ENCODE results near the gene PLEKHM2. TPM values are rescaled to one million over a fixed set of nuclear protein-coding genes. Genes with fewer than 3 reads are reported as not detected.

Gene PLEKHM2
- total RNA-seq, 2 donors from 2014 or later = 32.7 to 37.2 TPM

DNA sequence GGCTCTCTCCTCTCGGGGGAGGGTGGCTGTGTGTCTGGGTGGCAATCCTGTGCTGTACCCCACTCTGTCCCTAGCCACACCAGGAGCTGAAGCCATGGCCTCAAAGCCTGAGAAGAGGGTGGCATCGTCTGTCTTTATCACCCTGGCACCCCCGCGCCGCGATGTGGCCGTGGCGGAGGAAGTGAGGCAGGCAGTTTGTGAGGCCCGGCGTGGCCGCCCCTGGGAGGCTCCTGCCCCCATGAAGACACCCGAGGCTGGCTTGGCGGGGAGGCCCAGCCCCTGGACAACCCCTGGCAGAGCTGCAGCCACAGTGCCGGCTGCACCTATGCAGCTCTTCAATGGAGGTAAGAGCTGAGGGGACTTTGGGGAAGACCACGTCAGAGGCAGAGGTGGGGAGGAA lies 80.8 kb downstream of the PLEKHM2 start:
- H3K27me3 ChIP-seq = no peaks in the 10 kb centered on the region
- peak overlapping the region; percentile 6 to 88 for H3K9ac ChIP-seq (ENCODE audit: low read depth in 2 of 2, low read length in 2 of 2)
- H3K36me3 ChIP-seq = no peaks in the 10 kb centered on the region
- H3K27ac ChIP-seq = peak overlapping the region; percentile 78
- TF ChIP-seq, protein P1, sequence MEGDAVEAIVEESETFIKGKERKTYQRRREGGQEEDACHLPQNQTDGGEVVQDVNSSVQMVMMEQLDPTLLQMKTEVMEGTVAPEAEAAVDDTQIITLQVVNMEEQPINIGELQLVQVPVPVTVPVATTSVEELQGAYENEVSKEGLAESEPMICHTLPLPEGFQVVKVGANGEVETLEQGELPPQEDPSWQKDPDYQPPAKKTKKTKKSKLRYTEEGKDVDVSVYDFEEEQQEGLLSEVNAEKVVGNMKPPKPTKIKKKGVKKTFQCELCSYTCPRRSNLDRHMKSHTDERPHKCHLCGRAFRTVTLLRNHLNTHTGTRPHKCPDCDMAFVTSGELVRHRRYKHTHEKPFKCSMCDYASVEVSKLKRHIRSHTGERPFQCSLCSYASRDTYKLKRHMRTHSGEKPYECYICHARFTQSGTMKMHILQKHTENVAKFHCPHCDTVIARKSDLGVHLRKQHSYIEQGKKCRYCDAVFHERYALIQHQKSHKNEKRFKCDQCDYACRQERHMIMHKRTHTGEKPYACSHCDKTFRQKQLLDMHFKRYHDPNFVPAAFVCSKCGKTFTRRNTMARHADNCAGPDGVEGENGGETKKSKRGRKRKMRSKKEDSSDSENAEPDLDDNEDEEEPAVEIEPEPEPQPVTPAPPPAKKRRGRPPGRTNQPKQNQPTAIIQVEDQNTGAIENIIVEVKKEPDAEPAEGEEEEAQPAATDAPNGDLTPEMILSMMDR (IDR thresholded peaks at IDR 0.05) = no peak
- no peaks in the 10 kb centered on the region for H3K9me3 ChIP-seq
- H3K4me3 ChIP-seq = no peak overlapping the region
- H3K4me1 ChIP-seq = peaks cover 15% of the 10 kb centered on the region
- intact Hi-C loops (cut with DNase I) = no loop called here
- no peak for DNase-seq

DNA sequence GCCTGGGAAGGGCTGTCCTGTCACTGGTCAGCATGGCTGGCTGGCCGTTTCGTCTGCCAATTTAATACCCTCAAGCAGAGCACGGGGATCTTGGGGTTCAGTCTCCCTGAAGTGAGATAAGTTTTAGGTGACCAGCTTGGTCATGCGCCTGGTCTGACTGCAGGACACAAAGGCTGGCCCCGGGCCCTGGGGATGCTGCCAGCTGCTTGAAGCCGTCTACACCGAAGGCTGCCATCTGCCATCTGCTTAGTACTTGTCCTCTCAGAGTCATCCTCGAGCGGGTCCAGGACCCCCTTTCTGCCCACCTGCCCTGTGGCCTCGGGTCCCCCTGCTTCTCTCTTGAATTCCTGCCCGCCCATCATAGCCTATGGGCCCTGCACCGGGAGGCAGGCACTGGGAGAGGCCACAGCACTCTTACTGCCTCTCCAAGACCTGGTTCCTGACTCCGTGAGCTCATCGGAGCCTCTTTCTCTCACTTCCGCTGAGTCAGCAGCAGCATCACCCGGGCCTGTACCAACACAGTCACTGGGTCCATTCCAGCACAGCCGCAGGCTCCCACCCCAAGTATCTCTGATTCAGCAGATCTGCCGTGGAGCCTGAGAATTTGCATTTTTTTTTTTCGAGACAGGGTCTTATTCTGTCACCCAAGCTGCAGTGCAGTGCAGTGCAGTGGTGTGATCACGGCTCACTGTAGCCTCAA lies 81.5 kb downstream of the PLEKHM2 start:
- no peak for DNase-seq
- Histone ChIP-seq H3K4me3 (no peak overlapping the region), H3K27me3 (no peaks in the 10 kb centered on the region), H3K9ac (ENCODE audit: low read depth in 2 of 2, low read length in 2 of 2) (no peak overlapping the region), H3K27ac (peak overlapping the region; percentile 78), H3K9me3 (no peaks in the 10 kb centered on the region), H3K36me3 (peaks cover 7% of the 10 kb centered on the region), H3K4me1 (peaks cover 15% of the 10 kb centered on the region)
- TF ChIP-seq, protein P1 (IDR thresholded peaks at IDR 0.05) = no peak
- intact Hi-C loops (cut with DNase I) = no loop called here

GRCh38 chr1:15767941-15768340 lies 83.8 kb downstream of the PLEKHM2 start:
- Histone ChIP-seq H3K27me3 (no peaks in the 10 kb centered on the region), H3K4me3 (no peak overlapping the region), H3K9ac (ENCODE audit: low read depth in 2 of 2, low read length in 2 of 2) (no peak overlapping the region), H3K9me3 (no peaks in the 10 kb centered on the region), H3K36me3 (peaks cover 21% of the 10 kb centered on the region), H3K4me1 (peaks cover 15% of the 10 kb centered on the region), H3K27ac (no peak overlapping the region)
- DNase-seq = no peak
- TF ChIP-seq, protein P1 (IDR thresholded peaks at IDR 0.05) = no peak
- intact Hi-C loops (cut with DNase I) = no loop called here

DNA sequence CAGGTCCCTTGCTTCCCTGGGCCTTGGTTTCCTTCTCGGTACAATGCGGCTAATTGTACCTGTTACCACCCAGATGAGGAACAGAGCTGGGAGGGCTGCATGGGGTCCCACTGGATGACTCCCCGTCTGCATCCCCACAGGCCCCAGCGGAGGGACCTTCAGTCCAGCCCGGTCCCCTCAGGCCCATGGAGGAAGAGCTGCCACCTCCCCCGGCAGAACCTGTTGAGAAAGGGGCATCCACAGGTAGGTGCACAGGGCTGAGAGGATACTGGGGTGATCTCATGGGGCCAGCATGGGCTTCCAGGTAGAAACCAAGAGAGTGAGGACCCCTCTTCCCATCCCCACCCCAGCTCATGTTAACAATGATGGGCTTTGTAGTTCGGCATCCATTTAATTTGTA lies 84.3 kb downstream of the PLEKHM2 start:
- TF ChIP-seq, protein P1 (IDR thresholded peaks at IDR 0.05) = no peak
- Histone ChIP-seq H3K4me1 (peaks cover 15% of the 10 kb centered on the region), H3K36me3 (peaks cover 21% of the 10 kb centered on the region), H3K9ac (ENCODE audit: low read depth in 2 of 2, low read length in 2 of 2) (no peak overlapping the region), H3K9me3 (no peaks in the 10 kb centered on the region), H3K27me3 (no peaks in the 10 kb centered on the region), H3K27ac (no peak overlapping the region), H3K4me3 (no peak overlapping the region)
- intact Hi-C loops (cut with DNase I) = no loop called here
- DNase-seq = no peak

DNA sequence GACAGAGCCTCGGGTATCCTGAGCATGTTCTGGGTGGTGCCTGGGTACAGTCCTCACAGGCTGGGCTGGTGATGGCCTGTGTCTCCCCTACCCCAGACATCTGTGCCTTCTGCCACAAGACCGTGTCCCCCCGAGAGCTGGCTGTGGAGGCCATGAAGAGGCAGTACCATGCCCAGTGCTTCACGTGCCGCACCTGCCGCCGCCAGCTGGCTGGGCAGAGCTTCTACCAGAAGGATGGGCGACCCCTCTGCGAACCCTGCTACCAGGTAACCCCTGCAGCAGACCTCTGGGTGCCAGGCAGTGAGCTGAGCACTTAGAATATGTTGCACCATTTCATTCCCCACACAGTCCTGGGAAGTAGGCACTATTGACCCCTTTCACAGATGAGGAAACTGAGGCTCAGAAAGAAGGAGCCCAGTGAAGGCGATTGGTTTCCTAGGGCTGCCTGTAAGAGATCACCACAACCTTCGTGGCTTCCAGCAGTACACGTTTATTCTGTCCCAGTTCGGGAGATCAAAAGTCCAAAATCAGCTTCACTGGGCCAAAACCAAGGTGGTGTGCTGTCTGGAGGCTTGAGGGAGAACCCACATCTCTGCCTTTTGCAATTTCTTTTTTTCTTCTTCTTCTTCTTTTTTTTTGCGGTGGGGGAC lies 86.3 kb downstream of the PLEKHM2 start:
- no peaks in the 10 kb centered on the region for H3K4me1 ChIP-seq
- H3K27me3 ChIP-seq = no peaks in the 10 kb centered on the region
- H3K9me3 ChIP-seq = no peaks in the 10 kb centered on the region
- no peak overlapping the region for H3K27ac ChIP-seq
- DNase-seq = no peak
- H3K36me3 ChIP-seq = peaks cover 21% of the 10 kb centered on the region
- intact Hi-C loops (cut with DNase I) = no loop called here
- no peak overlapping the region for H3K9ac ChIP-seq (ENCODE audit: low read depth in 2 of 2, low read length in 2 of 2)
- TF ChIP-seq, protein P1 (IDR thresholded peaks at IDR 0.05) = no peak
- no peak overlapping the region for H3K4me3 ChIP-seq

Measured in colonic mucosa (tissue), 4 donors.